ENCODE data around the gene C18orf63.

- TF ChIP-seq ATF3 (IDR thresholded peaks at IDR 0.05) (no peak), REST (IDR thresholded peaks at IDR 0.05; ENCODE audit: low read depth) (no peak), EZH2 (IDR thresholded peaks at IDR 0.05) (no peak)
Measured at GRCh38 chr18:74290021-74290420, 25.6 kb upstream of the C18orf63 start.

Data from HCT116 (cell line).